Measurements from ENCODE around the gene CDK7. TPM values are rescaled to one million over a fixed set of nuclear protein-coding genes. Genes with fewer than 3 reads are reported as not detected.
"Not testable (repeated sequence)": the region's sequence is repeated elsewhere in the genome, so short reads cannot be mapped to it uniquely, and the experiment has no call there.

Gene CDK7
- total RNA-seq, 2 donors from 2014 or later = 4.0 to 14.5 TPM

DNA sequence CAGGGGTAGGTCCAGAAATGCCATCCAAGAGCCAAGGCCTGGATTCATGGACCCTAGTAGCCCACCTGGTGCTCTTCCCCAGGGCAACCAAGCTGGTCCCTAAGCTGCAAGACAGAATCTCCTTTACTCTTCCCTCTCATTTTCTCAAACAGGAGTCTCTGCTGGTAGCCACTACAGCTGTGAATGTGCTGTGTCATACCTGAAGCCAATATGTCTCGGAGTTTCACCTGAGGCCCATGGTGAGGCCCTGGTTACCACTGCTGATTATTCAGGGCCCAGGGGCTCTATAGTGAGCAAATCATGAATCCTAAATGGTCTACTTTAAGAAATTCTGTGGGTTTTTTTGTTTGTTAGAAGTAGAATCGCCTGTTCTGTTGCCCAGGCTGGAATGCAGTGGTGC is 15.9 kb downstream of the CDK7 start:
- H3K4me1 ChIP-seq = no peaks in the 10 kb centered on the region
- H3K4me3 ChIP-seq = no peak overlapping the region
- H3K27me3 ChIP-seq = no peaks in the 10 kb centered on the region
- H3K27ac ChIP-seq = no peak overlapping the region
- intact Hi-C loops (cut with DNase I) = no loop called here
- DNase-seq (no peak), ATAC-seq (no peak)
- TF ChIP-seq, protein P1, sequence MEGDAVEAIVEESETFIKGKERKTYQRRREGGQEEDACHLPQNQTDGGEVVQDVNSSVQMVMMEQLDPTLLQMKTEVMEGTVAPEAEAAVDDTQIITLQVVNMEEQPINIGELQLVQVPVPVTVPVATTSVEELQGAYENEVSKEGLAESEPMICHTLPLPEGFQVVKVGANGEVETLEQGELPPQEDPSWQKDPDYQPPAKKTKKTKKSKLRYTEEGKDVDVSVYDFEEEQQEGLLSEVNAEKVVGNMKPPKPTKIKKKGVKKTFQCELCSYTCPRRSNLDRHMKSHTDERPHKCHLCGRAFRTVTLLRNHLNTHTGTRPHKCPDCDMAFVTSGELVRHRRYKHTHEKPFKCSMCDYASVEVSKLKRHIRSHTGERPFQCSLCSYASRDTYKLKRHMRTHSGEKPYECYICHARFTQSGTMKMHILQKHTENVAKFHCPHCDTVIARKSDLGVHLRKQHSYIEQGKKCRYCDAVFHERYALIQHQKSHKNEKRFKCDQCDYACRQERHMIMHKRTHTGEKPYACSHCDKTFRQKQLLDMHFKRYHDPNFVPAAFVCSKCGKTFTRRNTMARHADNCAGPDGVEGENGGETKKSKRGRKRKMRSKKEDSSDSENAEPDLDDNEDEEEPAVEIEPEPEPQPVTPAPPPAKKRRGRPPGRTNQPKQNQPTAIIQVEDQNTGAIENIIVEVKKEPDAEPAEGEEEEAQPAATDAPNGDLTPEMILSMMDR (IDR thresholded peaks at IDR 0.05) = no peak
- no peak for TF ChIP-seq POLR2A (IDR thresholded peaks at IDR 0.05)
- H3K9me3 ChIP-seq = no peaks in the 10 kb centered on the region
- 90 to 100% methylated on average over 2 of the region's 2 CpGs for WGBS, 2 donors
- H3K36me3 ChIP-seq (replicated peaks in 1 of 2; ENCODE audit: insufficient read depth in 1 of 2, low read depth in 2 of 2) = no peaks in the 10 kb centered on the region

DNA sequence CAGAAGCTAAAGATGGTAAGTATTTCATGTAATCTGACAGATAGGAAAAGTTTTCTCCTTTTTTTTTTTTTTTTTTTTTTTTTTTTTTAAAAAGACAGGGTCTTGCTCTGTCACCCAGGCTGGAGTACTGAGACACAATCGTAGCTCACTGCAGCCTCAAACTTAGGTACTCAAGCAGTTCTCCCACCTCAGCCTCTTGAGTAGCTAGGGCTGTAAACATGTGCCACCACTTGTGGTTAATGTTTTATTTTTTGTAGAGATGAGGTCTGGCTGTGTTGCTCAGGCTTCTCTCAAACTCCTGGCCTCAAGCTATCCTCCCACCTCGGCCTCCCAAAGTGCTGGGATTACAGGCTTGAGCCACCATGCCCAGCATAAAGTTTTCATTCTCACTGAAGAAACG is 17.8 kb downstream of the CDK7 start:
- intact Hi-C loops (cut with DNase I) = no loop called here
- WGBS, 2 donors = 80 to 83% methylated on average over 3 of the region's 3 CpGs
- H3K27me3 ChIP-seq = no peaks in the 10 kb centered on the region
- no peak for TF ChIP-seq POLR2A (IDR thresholded peaks at IDR 0.05)
- TF ChIP-seq, protein P1 (IDR thresholded peaks at IDR 0.05) = no peak
- no peak overlapping the region for H3K4me3 ChIP-seq
- no peak overlapping the region for H3K27ac ChIP-seq
- H3K4me1 ChIP-seq = no peaks in the 10 kb centered on the region
- no peak for DNase-seq
- no peak for ATAC-seq
- no peaks in the 10 kb centered on the region for H3K9me3 ChIP-seq
- H3K36me3 ChIP-seq (replicated peaks in 1 of 2; ENCODE audit: insufficient read depth in 1 of 2, low read depth in 2 of 2) = no peaks in the 10 kb centered on the region

DNA sequence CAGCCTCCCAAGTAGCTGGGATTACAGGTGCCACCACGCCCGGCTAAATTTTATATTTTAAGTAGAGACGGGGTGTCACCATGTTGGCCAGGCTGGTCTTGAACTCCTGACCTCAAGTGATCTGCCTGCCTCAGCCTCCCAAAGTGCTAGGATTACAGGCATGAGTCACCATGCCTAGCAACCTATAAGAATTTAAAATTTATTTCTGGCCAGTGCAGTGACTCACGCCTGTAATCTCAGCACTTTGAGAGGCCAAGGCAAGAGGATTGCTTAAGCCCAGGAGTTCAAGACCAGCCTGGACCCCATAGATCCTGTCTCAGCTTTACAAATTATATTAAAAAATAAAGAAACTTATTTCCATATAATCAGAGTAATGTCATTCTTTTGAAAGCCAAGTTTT is 21.3 kb downstream of the CDK7 start:
- H3K9me3 ChIP-seq; intact Hi-C loops (cut with DNase I); H3K27me3 ChIP-seq; DNase-seq; H3K36me3 ChIP-seq (replicated peaks in 1 of 2; ENCODE audit: insufficient read depth in 1 of 2, low read depth in 2 of 2); ATAC-seq; H3K4me3 ChIP-seq; H3K4me1 ChIP-seq; H3K27ac ChIP-seq: not testable (repeated sequence)
- 92 to 96% methylated on average over 4 of the region's 4 CpGs for WGBS, 2 donors

DNA sequence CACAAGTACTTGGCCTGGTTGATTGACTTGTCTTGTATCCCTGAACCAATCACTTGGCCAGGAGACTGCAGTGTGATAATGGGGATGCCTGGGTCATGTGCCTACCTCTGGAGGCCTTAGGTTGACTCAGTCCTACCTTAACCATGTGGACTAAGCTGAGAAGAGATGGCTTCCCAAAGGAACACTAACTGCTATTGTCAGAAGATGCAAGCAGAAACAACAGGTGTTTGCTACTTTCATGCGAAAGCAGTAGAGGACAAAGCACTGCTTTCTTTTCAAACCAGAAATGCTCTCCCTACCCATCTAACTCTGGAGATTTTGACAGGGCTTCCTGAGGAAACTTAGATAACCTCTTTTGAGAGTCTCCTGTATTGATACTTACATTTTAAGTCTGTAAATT is 22.9 kb downstream of the CDK7 start:
- no peak for DNase-seq

DNA sequence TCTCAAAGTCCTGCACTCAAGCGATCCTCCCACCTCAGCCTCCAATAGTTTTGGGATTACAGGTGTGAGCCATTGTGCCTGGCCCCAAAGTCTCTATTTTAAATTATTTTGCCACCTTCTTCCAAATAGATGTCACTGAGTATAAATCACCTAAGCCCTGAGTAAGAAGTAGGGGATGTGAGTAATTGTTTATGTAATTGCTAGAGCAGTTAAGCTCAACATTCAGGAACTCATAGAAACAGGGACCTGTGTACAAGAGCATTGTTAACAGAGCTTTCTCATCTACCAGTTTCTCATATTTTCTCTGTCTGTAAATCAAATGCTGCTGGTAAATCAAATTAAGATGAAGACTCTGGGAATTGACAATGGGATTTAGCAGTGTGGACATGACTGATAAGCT is 26.3 kb downstream of the CDK7 start:
- Histone ChIP-seq H3K36me3 (replicated peaks in 1 of 2; ENCODE audit: insufficient read depth in 1 of 2, low read depth in 2 of 2) (peaks cover 0 to 4% of the 10 kb centered on the region in 2 donors), H3K4me1 (no peaks in the 10 kb centered on the region), H3K27ac (no peak overlapping the region), H3K4me3 (no peak overlapping the region), H3K9me3 (no peaks in the 10 kb centered on the region), H3K27me3 (no peaks in the 10 kb centered on the region)
- intact Hi-C loops (cut with DNase I) = no loop called here
- WGBS, 2 donors = 94 to 100% methylated on average over 1 of the region's 1 CpG
- no peak for DNase-seq
- TF ChIP-seq, protein P1 (IDR thresholded peaks at IDR 0.05) = no peak
- TF ChIP-seq POLR2A (IDR thresholded peaks at IDR 0.05) = no peak
- no peak for ATAC-seq

More for the DNA sequence above, 22.9 kb downstream of the CDK7 start:
- intact Hi-C loops (cut with DNase I) = no loop called here
- no peaks in the 10 kb centered on the region for H3K36me3 ChIP-seq (replicated peaks in 1 of 2; ENCODE audit: insufficient read depth in 1 of 2, low read depth in 2 of 2)
- no peaks in the 10 kb centered on the region for H3K4me1 ChIP-seq
- no peak overlapping the region for H3K4me3 ChIP-seq
- no peak for ATAC-seq
- TF ChIP-seq POLR2A (IDR thresholded peaks at IDR 0.05) = no peak
- TF ChIP-seq, protein P1 (IDR thresholded peaks at IDR 0.05) = no peak
- no peaks in the 10 kb centered on the region for H3K9me3 ChIP-seq
- 33 to 100% methylated on average over 1 of the region's 1 CpG for WGBS, 2 donors
- H3K27me3 ChIP-seq = no peaks in the 10 kb centered on the region
- no peak overlapping the region for H3K27ac ChIP-seq
